Esophagus (tissue), 2 donors: ENCODE results near the gene BRSK1. TPM values are rescaled to one million over a fixed set of nuclear protein-coding genes. Genes with fewer than 3 reads are reported as not detected.
A peak's percentile ranks its signal among the peaks of the same experiment; 100 is the strongest.

Experiments
- H3K27ac ChIP-seq, 2 donors: one replicate each; pipeline ENCODE4 v1.5.1; 2013; ENCODE audit warnings: low read depth in 2 of 2, mild to moderate bottlenecking in 2 of 2, inconsistent platforms in 1 of 2, low read length in 1 of 2, moderate library complexity in 1 of 2
- H3K27me3 ChIP-seq, 2 donors: one replicate each; pipeline ENCODE4 v1.6.1; 2013; ENCODE audit warnings: low read length in 2 of 2, control low read depth in 1 of 2, mild to moderate bottlenecking in 1 of 2; ENCODE audit not compliant: insufficient read depth in 2 of 2, control insufficient read depth in 1 of 2
- H3K36me3 ChIP-seq, 2 donors: one replicate each; pipeline ENCODE4 v1.6.1; 2013; ENCODE audit warnings: low read length in 1 of 2; ENCODE audit not compliant: control insufficient read depth in 2 of 2, insufficient read depth in 2 of 2
- H3K4me1 ChIP-seq, 2 donors: one replicate each; pipeline ENCODE4 v1.6.1; 2013; ENCODE audit warnings: low read length in 1 of 2; ENCODE audit not compliant: control insufficient read depth in 2 of 2, insufficient read depth in 2 of 2
- H3K4me3 ChIP-seq, 2 donors: one replicate each; pipeline ENCODE4 v1.5.1; 2013; ENCODE audit warnings: low read length in 2 of 2, mild to moderate bottlenecking in 2 of 2, low read depth in 1 of 2, moderate library complexity in 1 of 2
- H3K9me3 ChIP-seq, 2 donors: one replicate each; pipeline ENCODE4 v1.6.1; 2013; ENCODE audit warnings: mild to moderate bottlenecking in 2 of 2, low read depth in 1 of 2, low read length in 1 of 2, moderate library complexity in 1 of 2; ENCODE audit not compliant: control insufficient read depth in 2 of 2, insufficient read depth in 1 of 2
- WGBS, 2 donors: extraction: QIAGEN DNeasy Blood & Tissue Kit; methylation state at CpG; one replicate each; pipeline ENCODE4 v1.1.7; 2013; 5-methylcytosine and 5-hydroxymethylcytosine counted together
- polyA plus RNA-seq, 2 donors: library from polyadenylated mRNA; stranded (reverse); fragments of 200-250 nt; gene quantifications; one replicate each; pipeline ENCODE4 v1.2.3, GENCODE V29; 2013
- donor health status: healthy with polysubstance abuse.
- donor health status: Bipolar disorder and iron deficiency.

Gene BRSK1
- polyA plus RNA-seq, 2 donors = 0.96 to 1.0 TPM

- peak overlapping the region in 1 of 2 donors; percentile 92 for H3K27ac ChIP-seq
- peaks cover 0 to 8% of the 10 kb centered on the region in 2 donors for H3K4me1 ChIP-seq
- H3K36me3 ChIP-seq = peaks cover 0 to 12% of the 10 kb centered on the region in 2 donors
- 7 to 8% methylated on average over 21 to 23 of the region's 23 CpGs for WGBS, 2 donors
- no peaks in the 10 kb centered on the region for H3K27me3 ChIP-seq
- H3K9me3 ChIP-seq = no peaks in the 10 kb centered on the region
- H3K4me3 ChIP-seq = peak overlapping the region; percentile 73 to 90
These were observed 4.5 kb upstream of the BRSK1 start for GRCh38 chr19:55279340-55279739.

- no peaks in the 10 kb centered on the region for H3K27me3 ChIP-seq
- H3K27ac ChIP-seq = peak within 1 kb of the TSS; percentile 78 to 92
- peaks cover 0 to 10% of the 10 kb centered on the region in 2 donors for H3K36me3 ChIP-seq
- peaks cover 0 to 8% of the 10 kb centered on the region in 2 donors for H3K4me1 ChIP-seq
- no peaks in the 10 kb centered on the region for H3K9me3 ChIP-seq
- 5% methylated on average over 52 of the region's 52 CpGs for WGBS, 2 donors
- H3K4me3 ChIP-seq = peak within 1 kb of the TSS; percentile 73 to 90
These were observed 3.8 kb upstream of the BRSK1 start, which contains the start of gene HSPBP1 for GRCh38 chr19:55279770-55280643. Gene HSPBP1 (minus strand): TSS chr19:55280110. CDS start chr19:55279608, 502 bp downstream.

- peak overlapping the region in 1 of 2 donors; percentile 38 for H3K4me3 ChIP-seq
- H3K9me3 ChIP-seq = no peaks in the 10 kb centered on the region
- no peaks in the 10 kb centered on the region for H3K36me3 ChIP-seq
- H3K27ac ChIP-seq = peak overlapping the region; percentile 8 to 35
- 20 to 53% methylated on average over 5 to 16 of the region's 16 CpGs for WGBS, 2 donors
- no peaks in the 10 kb centered on the region for H3K27me3 ChIP-seq
- H3K4me1 ChIP-seq = peaks cover 0 to 3% of the 10 kb centered on the region in 2 donors
These were observed 735 bp downstream of the BRSK1 start for GRCh38 chr19:55284405-55285058.

- no peak overlapping the region for H3K4me3 ChIP-seq
- H3K9me3 ChIP-seq = no peaks in the 10 kb centered on the region
- H3K27me3 ChIP-seq = no peaks in the 10 kb centered on the region
- peaks cover 0 to 2% of the 10 kb centered on the region in 2 donors for H3K4me1 ChIP-seq
- 52 to 54% methylated on average over 17 to 18 of the region's 18 CpGs for WGBS, 2 donors
- H3K36me3 ChIP-seq = no peaks in the 10 kb centered on the region
- H3K27ac ChIP-seq = no peak overlapping the region
These were observed 1.6 kb downstream of the BRSK1 start for GRCh38 chr19:55285229-55285890.

GRCh38 chr19:55287361-55288079, 3.7 kb downstream of the BRSK1 start:
- no peaks in the 10 kb centered on the region for H3K9me3 ChIP-seq
- no peak overlapping the region for H3K4me3 ChIP-seq
- WGBS, 2 donors = 86 to 87% methylated on average over 21 of the region's 21 CpGs

GRCh38 chr19:55289117-55289796, 5.5 kb downstream of the BRSK1 start:
- H3K27me3 ChIP-seq = no peaks in the 10 kb centered on the region
- no peaks in the 10 kb centered on the region for H3K9me3 ChIP-seq
- no peaks in the 10 kb centered on the region for H3K36me3 ChIP-seq
- 94 to 96% methylated on average over 9 of the region's 9 CpGs for WGBS, 2 donors
- no peak overlapping the region for H3K4me3 ChIP-seq
- H3K4me1 ChIP-seq = no peaks in the 10 kb centered on the region
- H3K27ac ChIP-seq = no peak overlapping the region

More at GRCh38 chr19:55287361-55288079, 3.7 kb downstream of the BRSK1 start:
- Histone ChIP-seq H3K36me3 (no peaks in the 10 kb centered on the region), H3K4me1 (no peaks in the 10 kb centered on the region), H3K27ac (no peak overlapping the region), H3K27me3 (no peaks in the 10 kb centered on the region)

GRCh38 chr19:55297267-55297666, 13.5 kb downstream of the BRSK1 start:
- 87 to 90% methylated on average over 10 of the region's 10 CpGs for WGBS, 2 donors
- Histone ChIP-seq H3K36me3 (no peaks in the 10 kb centered on the region), H3K4me3 (no peak overlapping the region), H3K4me1 (peaks cover 0 to 4% of the 10 kb centered on the region in 2 donors), H3K9me3 (no peaks in the 10 kb centered on the region), H3K27ac (no peak overlapping the region), H3K27me3 (no peaks in the 10 kb centered on the region)

- 87 to 90% methylated on average over 10 of the region's 10 CpGs for WGBS, 2 donors
- H3K9me3 ChIP-seq = no peaks in the 10 kb centered on the region
- peaks cover 0 to 4% of the 10 kb centered on the region in 2 donors for H3K4me1 ChIP-seq
- H3K4me3 ChIP-seq = no peak overlapping the region
- H3K36me3 ChIP-seq = no peaks in the 10 kb centered on the region
- no peak overlapping the region for H3K27ac ChIP-seq
- H3K27me3 ChIP-seq = no peaks in the 10 kb centered on the region
These were observed 16.2 kb downstream of the BRSK1 start for GRCh38 chr19:55299991-55300390.
